ENCODE results near the gene HGFAC. TPM values are rescaled to one million over a fixed set of nuclear protein-coding genes. Genes with fewer than 3 reads are reported as not detected.

The HGFAC gene
- total RNA-seq, 1 experiment from 2014 or later, result 0.37 TPM

DNA sequence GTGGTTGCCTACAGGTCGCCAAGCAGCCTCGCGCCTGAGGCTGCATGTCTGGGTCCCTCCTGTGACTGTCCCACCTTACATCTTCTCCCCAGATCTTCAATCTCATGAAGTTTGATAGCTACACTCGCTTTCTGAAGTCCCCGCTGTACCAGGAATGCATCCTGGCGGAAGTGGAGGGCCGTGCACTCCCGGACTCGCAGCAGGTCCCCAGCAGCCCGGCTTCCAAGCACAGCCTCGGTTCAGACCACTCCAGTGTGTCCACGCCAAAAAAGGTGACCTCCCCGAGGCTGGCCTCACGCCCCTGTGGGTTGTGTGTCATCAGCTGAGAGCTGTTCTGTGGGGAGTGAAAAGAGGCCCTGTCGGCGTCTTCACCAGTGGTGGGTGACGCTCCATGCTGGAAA is 24.9 kb upstream of the HGFAC start:
- Histone ChIP-seq H2BK12ac (ENCODE audit: insufficient read length, low read depth, low read length) (no peak overlapping the region), H3K27ac (ENCODE audit: insufficient read length, low read depth, low read length) (no peak overlapping the region), H3K23ac (ENCODE audit: insufficient read length, low read depth, low read length) (no peak overlapping the region), H4K91ac (ENCODE audit: insufficient read length, low read depth, low read length) (no peak overlapping the region), H2AFZ (ENCODE audit: low read length) (no peak overlapping the region), H3K4ac (ENCODE audit: low read depth, low read length) (no peak overlapping the region), H4K8ac (replicated peaks; ENCODE audit: insufficient read length, low read depth, low read length) (no peak overlapping the region), H3K27me3 (ENCODE audit: insufficient read depth, low read length) (no peaks in the 10 kb centered on the region), H2BK120ac (ENCODE audit: low read depth, low read length, poor library complexity, severe bottlenecking) (no peak overlapping the region), H3K18ac (ENCODE audit: insufficient read length, low read depth, low read length) (no peak overlapping the region), H3K4me2 (ENCODE audit: insufficient read depth, insufficient read length, low read length) (no peak overlapping the region), H3K9me3 (ENCODE audit: control insufficient read depth, low read depth, low read length) (no peaks in the 10 kb centered on the region), H3K4me1 (ENCODE audit: insufficient read depth, low read length) (no peaks in the 10 kb centered on the region), H2BK15ac (ENCODE audit: low read depth, low read length) (no peak overlapping the region), H3T11ph (ENCODE audit: low read length) (no peak overlapping the region), H2BK5ac (ENCODE audit: insufficient read length, low read length) (no peak overlapping the region), H2AK5ac (ENCODE audit: insufficient read length, low read length) (no peak overlapping the region), H3K23me2 (ENCODE audit: insufficient read length, low read depth, low read length, poor library complexity, severe bottlenecking) (no peaks in the 10 kb centered on the region), H2BK20ac (ENCODE audit: low read depth, low read length, poor library complexity, severe bottlenecking) (no peak overlapping the region), H4K20me1 (ENCODE audit: control insufficient read depth, insufficient read depth, insufficient read length) (no peaks in the 10 kb centered on the region), H3K79me2 (ENCODE audit: insufficient read depth, low read length) (no peaks in the 10 kb centered on the region), H3K9ac (ENCODE audit: extremely low read depth, insufficient read length, low read length) (no peak overlapping the region), H3K14ac (ENCODE audit: insufficient read depth, low read length) (no peak overlapping the region), H3K79me1 (ENCODE audit: insufficient read depth, low read depth, low read length, poor library complexity, severe bottlenecking) (no peaks in the 10 kb centered on the region), H3K56ac (ENCODE audit: insufficient read length, low read depth, low read length) (no peak overlapping the region), H4K5ac (ENCODE audit: insufficient read length, low read depth, low read length) (no peak overlapping the region)
- WGBS (ENCODE audit: extremely low coverage, insufficient read length, low lambda C conversion rate), result no CpG with 5 or more reads among the region's 17 CpGs
- Mint-ChIP-seq H3K36me3 (ENCODE audit: insufficient read depth in 1 of 3, low read depth in 3 of 3) (peaks cover 0 to 30% (median 2%) of the 10 kb centered on the region in 3 experiments; a peak in 5 of 7 replicates), H3K27me3 (ENCODE audit: low read depth) (no peaks in the 10 kb centered on the region; the same call in 1 of the 2 replicates), H3K4me1 (peaks cover 0 to 5% of the 10 kb centered on the region in 2 experiments; a peak in 1 of 4 replicates), H3K9me3 (no peaks in the 10 kb centered on the region), H3K4me3 (no peak overlapping the region), H3K27ac (peak overlapping the region in 1 of 3 experiments; percentile 88; a peak in 1 of 7 replicates)
- DNase-seq, result peak; percentile 25
- no peak for TF ChIP-seq CTCF (conservative IDR thresholded peaks at IDR 0.05)

Data from H9 (cell line).